ENCODE results near the gene RBMS3.
"Not testable (repeated sequence)": the region's sequence is repeated elsewhere in the genome, so short reads cannot be mapped to it uniquely, and the experiment has no call there.

The RBMS3 gene

DNA sequence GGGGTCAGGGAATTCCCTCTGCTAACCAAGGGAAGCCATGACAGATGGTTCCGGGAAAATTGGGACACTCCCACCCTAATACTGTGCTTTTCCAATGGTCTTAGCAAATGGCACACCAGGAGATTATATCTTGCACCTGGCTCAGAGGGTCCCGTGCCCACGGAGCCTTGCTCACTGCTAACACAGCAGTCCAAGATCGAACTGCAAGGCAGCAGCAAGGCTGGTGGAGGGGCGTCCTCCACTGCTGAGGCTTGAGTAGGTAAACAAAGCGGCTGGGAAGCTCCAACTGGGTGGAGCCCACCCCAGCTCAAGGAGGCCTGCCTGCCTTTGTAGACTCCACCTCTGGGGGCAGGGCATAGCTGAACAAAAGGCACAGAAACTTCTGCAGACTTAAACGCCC is 389.6 kb downstream of the RBMS3 start:
- DNase-seq (ENCODE audit: low read depth, low spot score), result not testable (repeated sequence)

- no peak for DNase-seq (ENCODE audit: low read depth, low spot score)
Observed at GRCh38 chr3:29677421-29677820, 396.6 kb downstream of the RBMS3 start.

GRCh38 chr3:29679944-29680343 is 399.1 kb downstream of the RBMS3 start:
- DNase-seq (ENCODE audit: low read depth, low spot score), result no peak

- DNase-seq (ENCODE audit: low read depth, low spot score), result no peak
Observed at GRCh38 chr3:29683018-29683993, 402.4 kb downstream of the RBMS3 start.

DNA sequence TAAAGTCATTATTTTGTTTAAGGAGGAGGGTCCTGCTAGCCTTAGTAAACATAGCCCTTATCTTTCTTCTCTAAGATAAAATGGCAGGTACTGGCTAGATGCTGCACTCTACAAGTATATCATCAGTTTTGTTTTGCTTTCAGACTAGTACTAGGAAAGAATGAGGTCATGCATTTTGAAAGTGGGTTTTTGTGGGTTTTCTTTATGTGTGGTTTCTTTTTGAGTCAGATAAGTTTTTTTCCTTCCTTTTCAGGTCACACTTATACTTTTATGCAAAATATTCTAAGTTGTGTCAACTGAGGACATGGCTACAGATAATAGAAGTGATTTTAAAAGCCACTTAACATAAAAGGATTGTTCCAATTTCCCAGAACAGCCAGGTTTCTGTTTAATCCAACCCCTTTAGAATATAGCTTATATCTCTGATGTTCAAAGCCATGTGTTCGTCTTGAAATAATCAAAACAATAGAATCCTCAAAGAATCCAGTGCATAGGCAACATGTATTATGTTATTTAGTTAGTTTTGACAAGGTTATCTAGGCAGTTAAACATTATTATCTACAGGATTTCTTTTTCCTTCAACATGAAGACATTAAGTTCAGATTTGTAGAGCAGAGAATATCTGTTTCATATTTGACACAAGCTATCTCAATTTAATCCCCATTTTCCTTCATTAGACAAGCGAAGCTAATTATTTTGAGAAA is 406.2 kb downstream of the RBMS3 start:
- no peak for DNase-seq (ENCODE audit: low read depth, low spot score)

- no peak for DNase-seq (ENCODE audit: low read depth, low spot score)
Observed at GRCh38 chr3:29690686-29691353, 409.9 kb downstream of the RBMS3 start.

DNA sequence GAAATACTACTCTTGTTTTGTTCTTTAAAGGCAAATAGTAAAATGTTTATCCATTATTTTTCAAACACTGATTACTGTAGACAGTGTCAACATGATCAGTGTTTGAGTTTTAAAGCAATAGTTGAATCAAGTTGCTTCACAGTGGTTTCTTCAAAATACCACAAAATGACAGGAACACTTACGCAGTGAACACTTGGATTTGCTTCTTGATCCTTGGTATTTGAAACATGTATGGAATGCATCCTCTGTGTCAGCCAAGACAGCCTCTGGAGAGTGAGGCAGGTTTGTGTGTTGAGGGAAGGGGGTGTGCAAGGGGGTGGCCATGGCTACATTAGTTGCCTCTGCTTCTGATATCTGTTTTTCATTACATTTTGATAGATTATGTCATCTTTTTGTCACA is 413.0 kb downstream of the RBMS3 start:
- DNase-seq (ENCODE audit: low read depth, low spot score), result peak; percentile 74

DNA sequence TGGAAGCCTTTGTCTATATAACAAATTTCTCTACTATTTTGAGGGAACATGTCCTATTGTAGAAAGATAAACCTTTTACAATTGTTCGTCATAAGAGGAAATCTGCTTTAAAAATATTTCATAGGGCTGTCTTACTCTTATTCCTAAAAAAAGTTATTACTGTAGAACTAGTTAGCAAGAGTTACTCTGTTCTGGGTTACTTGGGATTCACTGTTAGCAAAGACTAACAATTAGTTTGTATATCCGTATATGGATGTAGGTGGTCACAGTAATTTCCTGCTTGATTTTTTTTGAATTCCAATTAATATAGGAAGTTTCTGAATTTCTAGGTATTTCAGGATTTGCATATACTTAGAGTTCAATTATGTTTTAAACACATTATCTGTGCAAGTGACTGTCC is 413.5 kb downstream of the RBMS3 start:
- DNase-seq (ENCODE audit: low read depth, low spot score), result no peak

- DNase-seq (ENCODE audit: low read depth, low spot score), result peak; percentile 9
Observed at GRCh38 chr3:29694783-29695182, 413.9 kb downstream of the RBMS3 start.

DNA sequence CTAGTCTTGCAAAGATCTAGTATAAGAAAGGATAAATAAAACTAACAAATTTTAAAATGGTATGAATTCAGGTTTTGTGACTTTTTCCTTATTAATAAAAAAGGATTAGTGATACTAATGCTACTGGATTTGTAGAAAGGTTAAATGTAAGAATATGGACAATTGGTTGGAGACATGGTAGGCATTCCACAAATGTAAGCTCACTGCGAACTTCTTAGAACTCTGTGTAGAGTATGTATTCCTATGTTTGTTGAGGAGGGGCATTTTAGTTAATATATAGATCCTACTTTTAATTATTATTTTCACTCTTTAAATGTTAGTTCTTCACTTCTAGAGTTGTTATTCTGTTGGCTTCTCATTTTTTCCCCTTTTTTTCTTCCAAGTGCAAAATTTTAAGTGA is 414.3 kb downstream of the RBMS3 start:
- no peak for DNase-seq (ENCODE audit: low read depth, low spot score)

GRCh38 chr3:29695643-29696198 is 414.9 kb downstream of the RBMS3 start:
- no peak for DNase-seq (ENCODE audit: low read depth, low spot score)

DNA sequence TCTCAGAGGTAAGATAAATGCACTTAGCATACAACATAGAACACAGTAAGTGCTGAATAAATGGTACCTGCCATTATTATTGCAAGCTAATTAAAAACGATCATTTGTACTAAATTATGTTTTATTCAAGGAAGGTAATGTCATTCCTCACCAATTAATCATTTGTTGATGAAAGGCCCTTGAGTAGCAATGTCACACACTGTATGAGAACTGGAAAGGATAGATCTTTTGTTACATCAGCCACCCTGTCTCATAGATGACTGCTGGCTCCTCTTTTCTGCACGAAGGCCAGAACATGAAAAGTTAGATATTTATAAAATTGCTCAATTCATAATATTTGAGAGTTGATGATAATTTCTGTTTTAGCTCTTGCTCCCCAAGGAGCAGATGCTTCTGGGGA is 415.4 kb downstream of the RBMS3 start:
- DNase-seq (ENCODE audit: low read depth, low spot score), result no peak

DNA sequence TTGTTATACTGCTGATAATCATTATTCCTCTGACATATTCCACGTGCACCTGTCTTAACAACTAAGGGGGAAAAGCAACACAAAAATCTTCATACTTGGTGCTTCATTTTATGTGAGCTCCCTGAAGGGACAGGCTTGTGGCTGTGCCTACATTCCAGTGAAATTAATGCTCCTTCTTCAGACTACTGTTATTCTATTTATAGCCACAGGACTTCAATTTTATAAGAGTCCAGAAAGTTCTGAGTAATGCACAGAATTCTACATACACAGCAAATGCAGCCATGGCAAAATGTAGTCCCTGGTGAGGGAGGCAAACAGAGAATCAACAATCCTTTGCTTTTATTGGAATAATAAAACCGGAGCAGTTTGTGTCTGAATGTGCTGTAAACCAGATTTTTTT is 417.1 kb downstream of the RBMS3 start:
- DNase-seq (ENCODE audit: low read depth, low spot score), result no peak

DNA sequence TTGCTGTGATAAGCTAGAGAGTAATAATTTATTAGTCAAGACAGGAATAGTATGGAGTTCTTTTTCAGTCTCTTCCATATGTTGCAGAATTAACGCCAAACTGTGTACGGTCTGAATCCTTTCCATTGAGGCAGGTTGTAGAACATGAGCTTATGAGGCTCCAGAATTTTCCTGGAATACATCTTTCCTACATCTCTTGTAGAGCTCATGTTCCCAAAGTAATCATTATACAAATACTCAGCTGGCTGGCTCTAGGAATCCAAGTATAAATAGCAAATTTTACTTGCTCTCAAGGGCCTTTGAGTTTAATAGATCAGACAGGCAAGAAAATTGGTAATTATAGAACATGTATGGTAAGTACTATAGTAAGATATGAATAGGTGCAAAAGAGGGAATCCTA is 419.4 kb downstream of the RBMS3 start:
- DNase-seq (ENCODE audit: low read depth, low spot score), result no peak

GRCh38 chr3:29701326-29701983 is 420.6 kb downstream of the RBMS3 start:
- DNase-seq (ENCODE audit: low read depth, low spot score), result no peak

DNA sequence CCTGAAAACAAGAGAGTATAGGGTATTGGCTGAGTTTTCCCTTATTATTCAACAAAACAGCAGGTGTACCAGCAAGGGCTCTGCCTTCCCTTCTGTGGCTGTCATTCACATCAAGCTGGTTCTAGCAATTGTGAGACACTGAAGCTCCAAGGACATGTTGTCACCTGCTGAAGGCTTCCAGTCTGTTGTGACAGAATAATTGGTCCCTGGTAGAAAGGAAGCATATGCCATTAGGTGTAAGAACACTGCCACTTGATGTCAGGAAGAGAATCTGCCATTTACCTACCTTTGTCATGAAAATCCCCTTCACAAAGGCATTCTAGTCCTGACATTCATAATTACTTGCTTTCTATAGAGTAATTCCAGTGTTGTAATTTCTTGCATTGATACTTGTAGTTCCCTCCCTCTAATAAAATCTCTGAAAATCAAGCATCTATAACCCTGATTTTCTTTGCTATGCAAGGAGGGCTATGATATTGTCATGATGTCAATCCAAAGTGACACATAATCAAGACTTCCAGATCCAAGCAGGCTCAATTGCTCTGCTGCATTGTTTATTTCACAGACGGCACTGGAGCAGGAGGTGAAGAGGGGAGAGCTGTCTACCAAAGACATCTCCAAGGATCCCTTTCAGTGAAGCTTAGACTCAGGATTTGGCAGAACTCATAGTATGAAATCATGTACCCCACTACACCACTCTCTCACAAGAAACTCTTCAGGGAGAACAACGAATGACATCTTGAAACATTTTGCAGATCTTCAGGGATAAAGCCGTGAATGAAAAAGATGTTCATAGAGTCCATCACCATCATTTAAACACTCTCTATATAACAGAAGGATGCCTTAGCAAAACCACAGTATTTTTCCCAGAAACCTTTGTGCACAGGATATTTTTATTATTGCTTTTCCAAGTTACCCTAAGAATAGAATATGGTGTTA is 425.3 kb downstream of the RBMS3 start:
- DNase-seq (ENCODE audit: low read depth, low spot score), result no peak

GRCh38 chr3:29708884-29709283 is 428.0 kb downstream of the RBMS3 start:
- DNase-seq (ENCODE audit: low read depth, low spot score), result no peak

GRCh38 chr3:29711255-29711771 is 430.4 kb downstream of the RBMS3 start:
- DNase-seq (ENCODE audit: low read depth, low spot score), result no peak

- DNase-seq (ENCODE audit: low read depth, low spot score), result no peak
Observed at GRCh38 chr3:29716213-29716612, 435.3 kb downstream of the RBMS3 start.

DNA sequence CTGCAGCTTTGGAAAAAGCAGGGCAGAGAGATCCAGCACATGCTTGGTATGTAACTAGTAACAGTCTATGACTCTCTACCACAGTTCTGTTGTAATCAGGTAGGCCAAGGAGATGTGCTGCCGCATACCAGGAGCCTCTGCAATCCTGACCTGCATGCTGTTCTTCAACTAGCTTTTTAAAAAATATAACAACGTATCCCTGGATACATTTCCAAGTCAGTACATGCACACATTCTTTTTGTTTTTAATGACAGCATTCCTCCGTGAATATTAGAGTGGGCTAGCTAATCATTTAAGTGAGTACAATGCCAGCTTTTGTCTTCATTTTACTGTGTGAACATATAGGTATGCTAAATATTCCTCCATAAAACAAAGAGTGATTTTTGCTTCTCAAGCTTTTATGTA is 437.8 kb downstream of the RBMS3 start:
- DNase-seq (ENCODE audit: low read depth, low spot score), result no peak
